Fibroblast of skin of scalp (primary cell): ENCODE data around the gene CAMTA1.
A peak's percentile ranks its signal among the peaks of the same experiment; 100 is the strongest.
"Not testable (repeated sequence)": the region's sequence is repeated elsewhere in the genome, so short reads cannot be mapped to it uniquely, and the experiment has no call there.

Source experiments
- DNase-seq: peaks from one replicate; pipeline ENCODE4 v3.0.0-alpha.2; 2013

The CAMTA1 gene

GRCh38 chr1:7771823-7772299 is 986.6 kb downstream of the CAMTA1 start:
- DNase-seq: no peak

GRCh38 chr1:7777591-7777990 is 992.3 kb downstream of the CAMTA1 start:
- DNase-seq: no peak

- DNase-seq: no peak
Measured at GRCh38 chr1:7778133-7778628, 992.9 kb downstream of the CAMTA1 start.

- DNase-seq: no peak
Measured at GRCh38 chr1:7780976-7781375, 995.7 kb downstream of the CAMTA1 start.

GRCh38 chr1:7781501-7781900 is 996.2 kb downstream of the CAMTA1 start:
- no peak for DNase-seq

- no peak for DNase-seq
Measured at GRCh38 chr1:7781923-7782495, 996.8 kb downstream of the CAMTA1 start.

- DNase-seq: no peak
Measured at GRCh38 chr1:7783178-7783711, 998.0 kb downstream of the CAMTA1 start.

- peak; percentile 97 for DNase-seq
Measured at GRCh38 chr1:7783826-7784491, 998.7 kb downstream of the CAMTA1 start, which contains the start of gene PER3. Gene PER3, plus strand, starts transcription at chr1:7784291. Its CDS starts 587 bp downstream, at chr1:7784878.

GRCh38 chr1:7784492-7785071 is 999.3 kb downstream of the CAMTA1 start:
- DNase-seq: peak; percentile 5

- DNase-seq: no peak
Measured at GRCh38 chr1:7785108-7785507, 999.9 kb downstream of the CAMTA1 start.

- no peak for DNase-seq
Measured at GRCh38 chr1:7786795-7787194, 1001.5 kb downstream of the CAMTA1 start.

- DNase-seq: no peak
Measured at GRCh38 chr1:7789828-7790227, 1004.6 kb downstream of the CAMTA1 start.

GRCh38 chr1:7791027-7791426 is 1005.8 kb downstream of the CAMTA1 start:
- not testable (repeated sequence) for DNase-seq

- no peak for DNase-seq
Measured at GRCh38 chr1:7795406-7795805, 1010.2 kb downstream of the CAMTA1 start.

GRCh38 chr1:7805460-7805859 is 1020.2 kb downstream of the CAMTA1 start:
- no peak for DNase-seq

- DNase-seq: peak; percentile 33
Measured at GRCh38 chr1:7808253-7808844, 1023.1 kb downstream of the CAMTA1 start.

GRCh38 chr1:7809742-7810141 is 1024.5 kb downstream of the CAMTA1 start:
- DNase-seq: no peak

- DNase-seq: peak; percentile 82
Measured at GRCh38 chr1:7810395-7810794, 1025.1 kb downstream of the CAMTA1 start.

- DNase-seq: no peak
Measured at GRCh38 chr1:7811476-7811875, 1026.2 kb downstream of the CAMTA1 start.

- no peak for DNase-seq
Measured at GRCh38 chr1:7813677-7814373, 1028.6 kb downstream of the CAMTA1 start.
